HG03520 (cell line): Measurements from ENCODE around the gene AKAP8.
"Not testable (repeated sequence)": the region's sequence is repeated elsewhere in the genome, so short reads cannot be mapped to it uniquely, and the experiment has no call there.

ENCODE experiments used
- ATAC-seq: cut with Tn5 transposase; IDR thresholded peaks from one replicate; pipeline ENCODE4 v1.9.1; 2021; ENCODE audit warnings: mild to moderate bottlenecking, moderate library complexity; ENCODE audit not compliant: unreplicated experiment

The AKAP8 gene

DNA sequence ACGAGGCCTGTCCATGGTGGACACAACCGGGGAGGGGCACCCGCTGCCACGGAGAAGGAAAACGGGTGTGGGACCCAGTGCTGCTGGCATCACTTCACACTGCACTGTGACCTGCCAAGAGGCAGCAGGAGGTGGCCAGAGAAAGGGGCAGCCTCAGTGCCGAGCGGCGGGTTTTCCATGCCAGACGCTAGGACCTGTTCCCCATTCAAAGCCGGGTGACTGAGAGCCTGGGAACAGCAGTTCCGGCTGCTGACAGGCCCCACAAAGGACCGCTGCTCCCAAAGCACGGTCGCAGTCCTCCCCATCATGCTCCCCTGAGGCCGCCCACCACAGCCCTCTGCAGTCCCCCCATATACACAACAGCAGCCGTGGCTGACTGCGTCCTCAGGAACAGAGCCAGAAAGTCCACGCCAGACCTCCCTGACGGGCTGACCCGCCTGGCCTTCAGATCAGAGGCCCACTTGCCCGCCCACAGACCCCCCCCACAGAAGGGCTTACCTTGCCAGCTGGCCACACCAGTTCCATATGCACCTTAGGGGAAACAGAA lies 5.4 kb downstream of the AKAP8 start:
- ATAC-seq: no peak

DNA sequence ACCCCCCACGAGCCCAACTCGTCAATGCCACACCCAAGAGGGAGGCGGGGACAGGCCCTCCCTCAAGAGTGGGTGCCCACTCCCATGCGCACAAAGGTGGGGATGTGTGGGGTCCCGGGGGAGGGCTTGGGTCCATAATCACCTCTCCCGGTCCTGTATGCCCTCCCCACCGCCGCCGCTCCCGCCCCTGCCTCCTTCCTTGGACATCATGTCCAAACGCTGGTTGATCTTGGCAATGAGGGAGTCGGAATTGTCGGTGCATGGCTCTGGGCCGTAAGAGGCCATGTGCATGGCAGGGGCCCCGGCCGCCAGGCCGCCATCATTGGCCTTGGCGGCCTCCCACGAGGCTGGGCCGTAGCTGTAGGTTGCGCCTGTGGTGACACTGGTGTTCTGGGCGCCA lies 5.9 kb downstream of the AKAP8 start:
- no peak for ATAC-seq

DNA sequence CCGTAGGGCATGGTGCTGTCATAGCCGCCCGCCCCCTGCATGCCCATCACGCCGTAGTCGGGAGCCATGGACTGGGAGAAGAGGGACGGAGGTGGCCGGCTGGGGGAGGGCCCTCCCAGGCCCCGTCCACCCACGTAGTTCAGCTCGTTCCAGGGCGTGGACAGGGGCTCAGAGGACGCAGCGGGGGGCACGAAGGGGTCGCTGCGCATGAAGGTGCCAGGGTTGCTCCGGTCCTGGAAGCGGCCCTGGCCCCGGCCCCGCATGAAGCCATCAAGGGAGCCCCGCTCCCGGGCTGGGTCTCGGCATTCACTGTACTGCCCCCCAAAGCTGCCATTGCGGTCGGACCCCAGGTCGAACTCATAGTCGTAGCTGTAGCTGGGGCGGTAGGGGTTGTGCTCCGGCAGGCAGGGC lies 6.7 kb downstream of the AKAP8 start:
- no peak for ATAC-seq

DNA sequence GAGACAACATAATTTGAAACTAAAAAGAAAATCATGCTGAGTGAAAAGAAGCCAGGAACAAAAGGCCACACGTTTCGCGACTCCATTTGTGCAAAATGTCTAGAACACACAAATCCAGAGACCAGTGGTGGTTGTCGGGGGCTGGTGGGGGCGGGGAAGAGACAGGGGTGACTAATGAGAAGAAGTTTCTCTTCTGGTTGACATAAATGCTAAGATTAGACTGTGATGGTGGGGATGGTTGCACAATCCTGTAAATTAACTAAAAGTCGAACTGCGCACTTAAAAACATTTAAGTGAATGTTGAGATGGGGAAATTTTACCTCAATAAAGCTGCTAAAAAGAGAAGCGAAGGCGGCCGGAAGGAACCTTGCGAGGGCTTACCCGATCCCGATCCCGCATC lies 7.1 kb downstream of the AKAP8 start:
- no peak for ATAC-seq

DNA sequence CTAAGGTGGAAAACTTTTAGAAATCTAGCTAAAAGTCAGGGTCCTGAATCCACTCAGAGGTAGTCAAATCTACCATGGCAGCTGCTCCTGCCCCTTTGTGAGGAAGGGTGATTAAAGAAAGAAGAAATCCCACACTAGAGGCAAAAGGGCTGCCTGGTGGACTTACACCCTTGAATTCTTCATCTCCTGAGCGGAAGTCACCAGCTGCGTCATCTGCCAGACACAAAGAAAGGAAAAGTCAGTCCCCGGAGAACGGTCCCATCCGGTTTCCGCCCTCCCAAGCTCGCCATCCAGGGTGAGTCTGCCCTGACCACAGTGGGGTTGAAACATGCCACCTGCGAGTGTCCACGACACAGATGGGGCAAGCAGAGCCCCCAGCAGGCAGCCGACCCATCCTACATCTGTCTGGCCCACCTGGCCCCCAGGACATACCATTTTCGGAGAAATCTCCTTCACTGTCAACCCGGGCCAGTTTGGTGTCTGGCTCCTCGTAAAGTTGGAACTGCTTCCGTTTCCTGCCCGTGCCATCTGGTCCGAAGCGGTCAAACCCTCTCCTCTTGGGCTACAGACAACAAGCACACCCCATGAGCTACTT lies 7.7 kb downstream of the AKAP8 start:
- ATAC-seq: no peak

DNA sequence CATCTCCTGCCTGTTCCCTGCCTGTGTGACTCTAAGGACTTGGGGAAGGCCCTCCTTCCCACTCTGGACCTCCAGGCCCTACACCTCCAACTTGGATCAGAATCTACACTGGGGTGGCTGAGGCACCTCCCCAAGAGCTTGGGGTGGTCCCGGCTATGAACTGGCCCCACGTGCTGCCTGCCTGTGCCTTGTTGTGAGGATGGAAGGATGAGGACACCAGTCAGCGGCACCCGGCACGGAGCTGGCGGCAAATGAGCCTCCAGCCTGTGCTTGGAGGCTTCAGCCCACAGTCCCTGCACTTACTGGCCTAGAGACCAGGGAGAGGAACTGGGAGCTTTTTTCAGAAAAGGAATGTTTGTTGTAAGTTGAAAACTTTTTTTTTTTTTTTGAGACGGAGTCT lies 8.5 kb downstream of the AKAP8 start:
- ATAC-seq: no peak

DNA sequence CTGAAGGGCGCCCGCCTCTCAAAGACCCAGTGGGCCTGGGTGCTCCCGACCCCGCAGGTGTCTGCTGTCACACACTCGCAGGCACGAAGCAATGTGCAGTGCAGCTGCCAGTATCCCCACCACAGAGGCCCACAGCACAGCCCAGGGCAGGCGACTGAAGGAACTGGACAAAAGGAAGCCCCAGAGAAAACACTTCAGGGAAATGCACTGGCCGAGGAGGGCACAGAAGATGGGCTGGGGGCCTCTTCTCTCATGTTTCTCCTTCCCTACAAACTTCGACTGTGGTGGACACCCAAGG lies 10.0 kb downstream of the AKAP8 start:
- ATAC-seq: no peak

DNA sequence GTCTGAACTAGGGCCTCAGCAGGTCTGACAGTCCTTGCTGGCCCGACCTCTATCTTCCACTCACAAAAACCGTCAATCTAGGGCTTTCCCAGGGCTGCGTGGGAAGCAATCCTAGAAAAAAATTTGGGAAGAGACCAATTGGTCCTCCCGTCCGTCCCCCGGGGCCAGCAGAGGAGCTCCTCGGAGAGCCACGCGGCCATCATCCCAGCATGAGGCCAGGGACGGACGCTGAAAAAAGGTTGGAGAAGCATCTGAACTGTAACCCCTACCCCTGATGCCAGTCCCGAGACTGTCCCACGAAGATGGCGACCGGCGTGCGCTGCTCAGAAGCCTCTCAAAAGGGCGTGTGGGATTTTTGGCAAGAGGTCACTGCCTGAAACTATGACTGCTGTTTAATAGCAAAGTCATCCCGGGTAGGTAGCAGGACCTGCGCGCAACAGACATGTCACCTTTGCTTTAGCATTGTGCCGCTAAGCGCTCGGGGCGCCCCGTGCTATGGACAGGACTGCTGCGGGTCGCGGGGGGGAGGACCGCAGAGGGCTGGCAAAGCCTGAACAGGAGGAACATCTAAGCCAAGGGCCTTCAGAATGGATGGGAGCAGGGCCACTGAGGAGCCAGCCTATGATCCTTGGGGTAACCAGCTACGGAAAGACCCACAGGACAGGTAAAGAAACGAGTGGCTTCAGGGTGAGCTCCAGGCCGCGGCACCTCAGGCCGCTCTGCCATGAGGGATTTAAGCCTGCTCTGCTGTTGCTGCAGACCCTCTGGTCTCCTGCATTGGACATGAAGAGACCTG lies 10.6 kb downstream of the AKAP8 start:
- no peak for ATAC-seq

DNA sequence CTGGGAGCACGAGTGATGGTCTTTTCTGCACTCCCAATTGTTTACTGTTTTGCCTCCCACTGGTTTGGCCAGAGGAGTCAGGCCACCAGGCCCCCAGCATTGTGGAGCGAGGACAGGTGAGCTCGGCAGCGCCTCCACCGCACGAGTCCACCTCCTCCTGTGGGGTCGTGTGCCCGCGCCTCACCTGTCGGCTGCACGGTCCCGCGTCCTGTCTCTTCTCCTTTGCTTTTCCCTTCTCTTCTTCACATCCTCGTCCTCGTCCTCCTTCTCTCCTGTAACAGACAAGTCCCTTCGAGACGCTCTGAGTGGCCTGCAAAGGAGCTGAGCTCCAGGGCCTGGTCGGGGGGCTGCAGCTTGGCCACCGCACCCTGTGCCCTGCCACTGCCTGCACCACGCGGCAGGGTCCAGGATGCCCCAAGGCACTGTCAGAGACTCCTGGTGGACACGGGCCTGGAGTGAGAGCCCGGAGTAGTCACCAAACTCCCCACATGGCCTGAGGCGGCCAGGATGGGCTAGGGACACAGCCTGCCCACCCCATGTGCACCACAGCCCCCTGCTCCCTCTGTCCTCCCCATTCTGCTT lies 11.4 kb downstream of the AKAP8 start:
- no peak for ATAC-seq

DNA sequence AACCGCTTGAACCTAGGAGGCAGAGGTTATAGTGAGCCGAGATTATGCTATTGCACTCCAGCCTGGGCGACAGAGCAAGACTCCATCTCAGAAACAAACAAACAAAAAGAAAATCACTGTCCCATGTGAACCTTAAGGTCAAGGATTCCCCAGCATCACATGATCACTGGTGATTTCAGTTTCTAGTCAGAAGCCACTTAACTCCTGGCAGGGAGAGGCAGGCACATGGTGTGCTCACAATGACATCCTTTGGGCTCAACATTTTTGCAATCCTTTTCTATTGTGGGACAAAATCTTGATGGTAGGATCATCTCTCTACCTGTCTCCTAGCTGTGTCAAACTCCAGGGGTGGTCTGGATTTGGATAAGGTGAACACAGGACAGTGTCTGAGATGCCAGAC lies 12.1 kb downstream of the AKAP8 start:
- ATAC-seq: no peak

DNA sequence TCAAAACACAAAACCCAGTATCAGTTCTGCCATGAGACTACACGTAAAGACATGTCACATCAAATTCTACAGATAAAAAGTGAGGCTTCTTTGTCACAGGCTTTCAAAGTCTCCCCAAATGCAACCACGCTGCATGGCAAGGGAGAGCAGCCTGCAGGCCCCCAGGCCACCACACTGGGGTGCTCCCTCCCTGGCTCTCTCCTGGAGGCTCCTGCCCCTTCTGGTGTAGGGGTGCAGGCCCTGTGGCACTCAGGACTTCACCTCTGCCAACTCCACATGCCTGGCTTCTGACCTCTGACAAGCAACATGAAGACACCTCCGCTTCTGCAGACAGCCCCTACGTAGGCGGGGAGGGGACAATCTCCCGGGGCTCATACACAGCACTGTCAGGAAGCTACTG lies 14.3 kb downstream of the AKAP8 start:
- ATAC-seq: no peak

DNA sequence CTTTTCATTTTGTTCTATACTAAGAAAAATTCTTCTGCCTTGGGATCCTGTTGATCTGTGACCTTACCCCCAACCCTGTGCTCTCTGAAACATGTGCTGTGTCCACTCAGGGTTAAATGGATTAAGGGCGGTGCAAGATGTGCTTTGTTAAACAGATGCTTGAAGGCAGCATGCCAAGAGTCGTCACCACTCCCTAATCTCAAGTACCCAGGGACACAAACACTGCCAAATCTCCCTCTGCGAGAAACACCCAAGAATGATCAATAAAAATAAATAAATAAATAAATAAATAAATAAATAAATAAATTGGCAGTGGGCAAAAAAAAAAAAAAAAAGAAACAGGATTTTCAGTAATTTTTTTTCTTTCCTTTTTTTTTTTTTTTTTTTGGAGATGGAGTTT lies 15.8 kb downstream of the AKAP8 start:
- ATAC-seq: not testable (repeated sequence)

DNA sequence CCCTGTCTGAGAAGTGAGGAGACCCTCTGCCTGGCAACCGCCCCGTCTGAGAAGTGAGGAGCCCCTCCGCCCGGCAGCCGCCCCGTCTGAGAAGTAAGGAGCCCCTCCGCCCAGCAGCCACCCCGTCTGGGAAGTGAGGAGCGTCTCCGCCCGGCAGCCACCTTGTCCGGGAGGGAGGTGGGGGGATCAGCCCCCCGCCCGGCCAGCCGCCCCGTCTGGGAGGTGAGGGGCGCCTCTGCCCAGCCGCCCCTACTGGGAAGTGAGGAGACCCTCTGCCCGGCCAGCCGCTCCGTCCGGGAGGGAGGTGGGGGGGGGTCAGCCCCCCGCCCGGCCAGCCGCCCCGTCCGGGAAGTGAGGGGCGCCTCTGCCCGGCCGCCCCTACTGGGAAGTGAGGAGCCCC lies 16.5 kb downstream of the AKAP8 start:
- ATAC-seq: not testable (repeated sequence)

DNA sequence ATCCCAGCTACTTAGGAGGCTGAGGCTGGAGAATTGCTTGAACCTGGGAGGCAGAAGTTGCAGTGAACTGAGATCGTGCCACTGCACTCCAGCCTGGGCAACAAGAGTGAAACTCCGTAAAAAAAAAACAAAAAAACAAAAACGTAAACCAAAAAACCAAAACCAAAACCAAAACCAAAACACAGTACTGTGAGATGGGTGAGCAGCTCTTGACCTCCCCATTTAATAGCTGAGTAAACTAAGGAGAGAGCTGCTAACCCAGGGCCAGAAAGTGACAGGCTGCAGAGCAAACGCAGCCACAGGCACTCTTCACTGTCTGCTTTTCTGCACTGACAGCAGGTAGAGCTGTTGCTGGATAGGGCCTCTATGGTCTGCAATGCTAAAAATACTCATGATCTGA lies 19.6 kb downstream of the AKAP8 start:
- ATAC-seq: not testable (repeated sequence)

DNA sequence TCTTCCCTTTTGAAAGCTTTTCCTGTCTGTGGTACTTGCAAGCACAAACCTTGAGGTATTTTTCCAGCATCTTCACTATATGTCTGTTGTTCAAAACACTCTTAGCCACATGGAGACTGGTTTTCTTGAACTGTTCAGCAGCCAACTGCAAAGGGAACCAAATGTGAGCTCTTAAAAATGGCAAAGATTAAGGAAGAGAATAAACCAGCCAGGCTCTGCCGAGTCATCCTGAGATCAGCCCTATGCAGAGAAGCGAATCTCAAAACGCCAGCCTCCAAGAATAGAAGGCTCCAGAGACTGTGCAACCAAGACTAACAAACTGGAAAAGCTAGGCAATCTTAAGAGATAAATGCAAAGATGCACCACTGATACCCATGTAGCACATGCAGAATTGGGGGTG lies 20.7 kb downstream of the AKAP8 start:
- ATAC-seq: no peak

DNA sequence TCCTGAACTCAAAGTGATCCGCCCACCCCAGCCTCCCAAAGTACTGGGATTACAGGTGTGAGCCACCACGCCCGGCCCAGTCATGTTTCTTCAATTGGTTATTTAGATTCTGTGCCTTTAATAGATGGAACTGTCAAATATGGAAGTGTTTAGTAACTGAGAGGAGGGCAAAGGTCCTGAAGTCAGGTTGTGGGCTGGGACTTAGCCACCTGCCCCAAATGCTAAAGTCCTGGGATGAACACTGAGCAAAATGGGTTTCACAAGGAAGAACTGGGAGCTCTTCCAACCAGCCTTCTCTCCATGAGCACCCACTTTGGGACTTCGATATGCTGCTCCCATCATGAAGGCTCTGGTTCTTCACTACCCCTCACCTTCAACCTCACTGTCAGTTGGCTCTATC lies 21.7 kb downstream of the AKAP8 start:
- ATAC-seq: no peak

DNA sequence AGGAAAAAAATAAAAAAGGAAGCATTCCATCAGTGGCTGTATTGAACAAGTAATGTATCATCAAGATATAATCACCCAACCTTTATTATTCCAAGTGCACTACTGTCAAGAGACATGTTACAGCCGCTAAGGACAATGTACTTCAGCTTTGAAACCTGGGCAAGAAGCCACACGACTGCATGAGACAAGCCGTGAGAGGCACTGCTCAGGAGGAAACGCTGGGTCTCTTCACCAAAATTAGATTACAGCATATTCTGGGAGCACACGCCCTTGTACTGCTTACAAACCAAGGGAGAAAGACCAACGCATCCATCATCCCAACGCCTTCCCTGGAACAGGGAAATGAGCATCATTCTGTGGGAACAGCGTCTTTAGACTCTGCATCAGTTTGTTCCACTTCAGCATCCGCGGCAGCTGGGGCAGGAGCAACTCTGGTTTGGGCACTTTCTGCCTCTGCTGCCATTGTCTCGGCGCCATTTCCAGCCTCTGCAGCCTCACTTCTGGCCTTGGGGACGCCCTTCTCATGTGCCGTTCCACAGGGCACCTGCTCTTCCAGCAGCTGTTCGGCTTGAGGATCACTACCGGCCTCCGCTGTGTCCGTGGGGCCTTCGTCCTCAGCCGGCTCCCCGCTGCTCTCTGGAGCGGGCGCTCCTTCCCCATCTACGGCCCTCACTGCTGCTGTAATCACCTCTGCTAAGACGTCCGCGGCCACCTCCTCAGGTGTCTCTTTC lies 24.9 kb downstream of the AKAP8 start:
- ATAC-seq: no peak

DNA sequence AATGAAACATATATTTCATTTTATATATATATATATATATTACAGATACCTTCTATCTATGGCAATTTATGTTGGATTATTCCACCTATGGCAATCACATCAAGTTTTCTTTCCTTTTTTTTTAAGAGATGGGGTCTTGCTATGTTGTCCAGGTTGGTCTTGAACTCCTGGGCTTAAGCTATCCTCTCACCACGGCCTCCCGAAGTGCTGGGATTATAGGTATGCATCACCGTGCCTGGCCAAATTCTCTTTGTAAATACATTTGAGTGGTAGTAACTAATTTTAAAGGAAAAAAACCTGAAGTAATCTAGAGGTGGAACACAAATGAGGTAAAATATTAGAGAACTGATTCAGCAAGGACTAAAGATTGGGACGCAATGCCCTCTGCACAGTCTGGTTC lies 25.7 kb downstream of the AKAP8 start:
- no peak for ATAC-seq

DNA sequence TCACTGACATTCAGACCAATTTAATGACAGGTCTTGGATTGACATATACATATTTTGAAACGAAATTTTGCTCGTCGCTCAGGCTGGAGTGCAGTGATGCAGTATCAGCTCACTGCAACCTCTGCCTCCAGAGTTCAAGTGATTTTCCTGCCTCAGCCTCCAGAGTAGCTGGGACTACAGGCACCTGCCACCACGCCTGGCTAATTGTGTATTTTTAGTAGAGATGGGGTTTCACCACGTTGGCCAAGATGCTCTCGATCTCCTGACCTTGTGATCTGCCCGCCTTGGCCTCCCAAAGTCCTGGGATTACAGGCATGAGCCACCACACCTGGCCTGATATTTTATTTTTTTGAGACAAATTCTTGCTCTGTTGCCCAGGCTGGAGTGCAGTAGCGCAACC lies 27.1 kb downstream of the AKAP8 start:
- ATAC-seq: not testable (repeated sequence)

DNA sequence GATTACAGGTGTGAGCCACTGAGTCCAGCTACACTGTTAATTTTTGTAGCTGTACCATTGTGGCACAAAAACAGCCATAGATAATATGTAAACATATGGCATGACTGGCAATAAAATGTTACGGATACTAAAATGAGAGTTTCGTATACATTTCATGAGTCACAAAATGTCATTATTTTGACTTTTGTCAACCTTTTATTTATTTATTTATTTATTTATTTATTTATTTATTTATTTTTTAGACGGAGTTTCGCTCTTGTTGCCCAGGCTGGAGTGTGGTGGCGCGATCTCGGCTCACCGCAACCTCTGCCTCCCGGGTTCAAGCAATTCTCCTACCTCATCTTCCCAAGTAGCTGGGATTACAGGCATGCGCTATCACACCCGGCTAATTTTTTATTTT lies 38.3 kb downstream of the AKAP8 start:
- not testable (repeated sequence) for ATAC-seq

DNA sequence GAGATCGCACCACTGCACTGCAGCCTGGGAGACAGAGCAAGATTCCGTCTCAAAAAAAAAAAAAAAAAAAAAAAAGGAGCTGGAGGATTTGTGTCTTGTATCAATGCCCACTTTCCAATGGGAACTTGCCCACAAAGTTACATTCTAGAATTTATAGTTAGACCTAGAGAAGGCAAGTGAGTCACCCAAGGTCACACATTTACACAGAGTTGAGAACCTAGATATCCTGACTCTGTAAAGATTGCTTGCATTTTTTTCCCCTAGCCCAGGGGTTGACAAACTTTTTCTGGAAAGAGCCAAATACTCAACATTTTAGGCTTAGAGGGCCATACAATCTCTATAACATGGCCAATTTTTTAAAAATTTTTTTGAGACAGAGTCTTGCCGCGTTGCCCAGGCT lies 39.5 kb downstream of the AKAP8 start:
- no peak for ATAC-seq

DNA sequence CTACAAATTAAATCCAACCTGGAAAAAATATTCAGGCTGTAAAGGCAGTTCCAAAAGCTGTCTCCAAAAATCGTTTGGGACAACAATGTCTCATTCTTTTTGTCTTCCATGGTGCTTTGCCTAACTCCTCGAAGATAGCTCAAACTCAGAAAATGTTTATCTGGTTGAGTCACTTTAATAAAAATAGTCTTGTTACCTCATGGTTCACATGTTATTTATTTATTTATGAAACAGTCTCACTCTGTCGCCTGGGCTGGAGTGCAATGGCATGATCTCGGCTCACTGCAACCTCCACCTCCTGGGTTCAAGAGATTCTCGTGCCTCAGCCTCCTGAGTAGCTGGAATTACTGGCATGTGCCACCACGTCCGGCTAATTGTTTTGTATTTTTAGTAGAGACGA lies 42.4 kb downstream of the AKAP8 start:
- no peak for ATAC-seq
